Epithelial cell of proximal tubule (primary cell): Measurements from ENCODE around the gene FRMD3. TPM values are rescaled to one million over a fixed set of nuclear protein-coding genes. Genes with fewer than 3 reads are reported as not detected.

Experiments
- DNase-seq: peaks from one replicate; pipeline ENCODE4 v3.0.0-alpha.2; 2011; ENCODE audit warnings: low read depth
- H3K4me3 ChIP-seq: 2 replicates; pipeline ENCODE4 v1.5.1; 2011; ENCODE audit warnings: low read depth, mild to moderate bottlenecking, low read length
- CTCF ChIP-seq: conservative IDR thresholded peaks from 2 replicates; pipeline ENCODE4 v1.5.1; 2012; ENCODE audit warnings: low read depth, mild to moderate bottlenecking, low read length
- total RNA-seq: library from RNA; depleted of rRNA; stranded (reverse); fragments of >200 nt; gene quantifications from 2 replicates; pipeline ENCODE4 v1.2.3, GENCODE V29; 2015

FRMD3 gene
- total RNA-seq, 1 donor from 2014 or later, result 2.4 TPM

GRCh38 chr9:83242066-83242465, 296.1 kb downstream of the FRMD3 start:
- no peak for DNase-seq
- TF ChIP-seq CTCF, result no peak
- no peak overlapping the region for H3K4me3 ChIP-seq

DNA sequence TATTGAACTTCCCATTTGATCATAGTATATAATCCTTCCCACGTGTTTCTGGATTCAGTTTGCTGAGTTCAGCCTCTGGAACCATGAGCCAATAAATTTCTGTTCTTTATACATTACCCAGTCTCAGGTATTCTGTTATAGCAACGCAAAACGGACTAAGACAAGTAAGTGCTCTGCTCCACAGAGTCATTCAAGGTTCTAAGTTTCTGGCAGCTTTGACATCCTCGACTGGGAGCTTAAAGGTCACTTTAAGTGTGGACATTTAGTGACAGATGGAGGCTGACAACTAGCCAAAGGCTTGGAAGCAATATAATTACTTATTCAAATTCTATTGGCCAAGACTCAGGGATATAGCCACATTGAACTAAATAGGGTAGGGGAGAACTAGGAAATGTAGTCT, 297.5 kb downstream of the FRMD3 start:
- no peak for DNase-seq
- no peak overlapping the region for H3K4me3 ChIP-seq
- TF ChIP-seq CTCF, result no peak

DNA sequence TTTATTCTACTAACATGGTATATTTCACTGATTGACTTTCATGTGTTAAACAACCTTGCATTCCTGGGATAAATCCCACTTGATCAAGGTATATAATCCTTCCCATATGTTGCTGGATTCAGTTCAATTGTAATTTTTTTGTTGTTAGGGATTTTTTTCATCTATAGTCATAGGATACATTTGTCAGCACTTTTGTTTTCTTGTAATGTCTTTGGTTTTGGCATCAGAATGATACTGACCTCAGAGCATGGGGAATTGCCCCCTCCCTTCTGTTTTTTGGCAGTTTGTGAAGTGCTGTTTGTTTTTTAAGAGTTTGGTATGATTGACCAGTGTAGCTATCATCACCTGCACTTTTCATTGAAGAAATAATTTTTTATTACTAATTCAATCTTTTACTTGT, 298.5 kb downstream of the FRMD3 start:
- no peak for TF ChIP-seq CTCF
- no peak overlapping the region for H3K4me3 ChIP-seq
- no peak for DNase-seq

DNA sequence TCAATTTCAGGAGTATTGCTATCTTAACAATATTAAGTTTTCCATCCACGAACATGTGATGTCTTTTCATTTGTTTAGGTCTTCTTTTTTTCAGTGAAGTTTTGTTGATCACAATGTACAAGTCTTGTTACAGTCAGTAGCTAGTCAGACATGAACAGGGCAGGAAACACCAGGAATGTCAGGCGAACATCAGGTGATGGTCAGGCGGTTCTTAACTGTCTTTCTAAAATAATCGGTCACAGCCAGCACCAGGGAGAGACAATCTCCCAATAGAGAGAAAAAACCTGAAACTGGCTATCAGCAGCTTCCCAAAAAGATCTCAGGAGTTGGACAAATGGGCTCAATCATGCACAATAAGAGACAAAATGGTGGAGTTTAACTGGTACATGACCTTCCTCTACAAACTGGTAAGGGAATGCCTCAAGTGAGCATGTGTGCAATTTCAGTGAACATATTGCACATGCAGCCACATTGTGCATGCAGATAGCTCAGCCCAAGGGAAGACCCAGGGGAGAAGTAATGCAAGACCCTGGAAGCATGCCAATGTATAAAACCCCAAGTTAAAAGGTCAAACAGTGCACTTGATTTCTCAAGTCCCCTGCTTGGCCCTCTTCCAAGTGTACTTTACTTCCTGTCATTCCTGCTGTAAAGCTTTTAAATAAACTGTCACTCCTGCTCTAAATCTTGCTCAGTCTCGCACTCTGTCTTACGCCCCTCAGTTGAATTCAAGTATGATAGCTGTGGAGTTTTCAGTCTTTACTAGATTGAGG, 299.1 kb downstream of the FRMD3 start:
- no peak for DNase-seq
- H3K4me3 ChIP-seq, result no peak overlapping the region
- TF ChIP-seq CTCF, result no peak

DNA sequence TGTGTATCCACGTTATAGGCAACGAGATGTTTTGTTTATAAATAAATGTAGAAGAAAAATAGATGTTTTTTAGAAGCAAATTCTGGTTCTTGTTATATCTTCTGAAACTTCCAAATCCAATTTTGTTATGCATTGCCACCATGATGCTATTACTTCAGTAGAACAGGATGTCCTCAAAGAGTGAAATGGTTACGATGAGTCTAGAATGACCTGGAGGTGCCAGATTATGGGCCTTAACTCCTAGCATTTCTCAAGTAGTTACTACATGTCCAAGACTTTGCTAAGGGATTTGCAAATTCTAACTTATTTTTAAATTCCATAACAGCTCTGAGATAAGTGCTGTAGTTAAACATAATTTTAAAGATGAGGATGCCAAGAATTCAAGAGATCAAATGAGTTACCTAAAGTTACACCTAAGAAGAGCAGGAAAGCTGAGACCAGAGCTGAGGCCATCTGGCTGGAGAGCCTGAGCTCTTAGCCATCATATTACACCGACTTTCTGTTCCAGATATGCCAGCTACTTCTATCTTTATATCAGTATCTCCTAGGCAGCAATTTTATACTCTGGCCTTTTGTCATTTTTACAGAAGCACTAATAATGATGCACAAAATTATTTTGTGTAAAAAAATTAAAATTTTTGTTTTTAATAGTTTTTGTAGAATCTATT, 302.0 kb downstream of the FRMD3 start:
- H3K4me3 ChIP-seq, result no peak overlapping the region
- DNase-seq, result no peak
- no peak for TF ChIP-seq CTCF

- TF ChIP-seq CTCF, result no peak
- no peak for DNase-seq
- no peak overlapping the region for H3K4me3 ChIP-seq
Measured at GRCh38 chr9:83235526-83235925, 302.7 kb downstream of the FRMD3 start.

DNA sequence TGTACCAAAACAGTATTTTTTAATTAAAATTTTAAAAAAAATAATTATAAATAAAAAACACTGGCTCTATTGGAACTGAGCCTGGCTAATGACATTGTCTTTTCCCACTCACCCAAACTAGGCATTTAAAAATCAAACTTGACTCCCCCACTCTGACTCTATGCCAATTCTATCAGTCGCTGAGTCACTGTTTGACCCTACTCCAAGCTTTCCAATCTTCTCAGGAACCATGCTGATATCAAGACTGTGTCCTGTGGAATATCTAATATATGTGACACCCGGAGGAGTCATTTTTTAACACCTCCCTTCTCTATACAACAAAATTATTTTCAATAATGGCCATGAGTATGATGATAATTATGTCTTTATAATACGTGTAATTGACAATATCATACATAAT, 303.7 kb downstream of the FRMD3 start:
- no peak overlapping the region for H3K4me3 ChIP-seq
- no peak for DNase-seq
- no peak for TF ChIP-seq CTCF
